HG02610 (cell line): ENCODE results near the gene ELP4.
"Not testable (repeated sequence)": the region's sequence is repeated elsewhere in the genome, so short reads cannot be mapped to it uniquely, and the experiment has no call there.

Source experiments
- ATAC-seq: cut with Tn5 transposase; IDR thresholded peaks from one replicate; pipeline ENCODE4 v1.9.1; 2021; ENCODE audit warnings: mild to moderate bottlenecking, moderate library complexity; ENCODE audit not compliant: unreplicated experiment

ELP4 gene

DNA sequence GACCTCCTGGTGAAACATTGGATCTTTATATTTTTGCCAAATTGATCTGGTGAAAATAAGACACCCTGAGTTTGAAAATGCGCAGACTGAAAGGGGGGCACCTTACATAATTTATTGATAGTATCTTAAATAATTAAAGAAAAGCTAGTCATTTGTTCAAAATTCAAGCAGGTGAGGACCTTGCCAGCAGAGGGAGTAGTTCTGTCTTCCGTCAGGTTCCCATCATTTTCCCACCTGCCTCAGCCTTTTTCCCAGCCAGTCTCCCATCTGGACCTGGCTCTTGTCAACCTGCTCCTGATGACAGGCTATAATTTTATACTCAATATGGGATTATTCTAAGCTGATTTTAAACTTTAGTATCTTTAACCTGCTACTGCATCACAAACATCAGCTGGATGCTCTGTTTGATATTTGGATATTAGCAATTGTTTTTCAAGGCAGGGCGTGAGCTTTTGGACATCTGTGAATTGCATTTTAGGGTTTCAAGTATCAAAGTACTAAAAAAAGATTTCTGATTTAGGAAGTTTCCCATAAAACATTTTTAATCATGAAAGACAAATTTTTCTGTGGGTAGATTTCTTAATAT is 132.0 kb downstream of the ELP4 start:
- no peak for ATAC-seq

DNA sequence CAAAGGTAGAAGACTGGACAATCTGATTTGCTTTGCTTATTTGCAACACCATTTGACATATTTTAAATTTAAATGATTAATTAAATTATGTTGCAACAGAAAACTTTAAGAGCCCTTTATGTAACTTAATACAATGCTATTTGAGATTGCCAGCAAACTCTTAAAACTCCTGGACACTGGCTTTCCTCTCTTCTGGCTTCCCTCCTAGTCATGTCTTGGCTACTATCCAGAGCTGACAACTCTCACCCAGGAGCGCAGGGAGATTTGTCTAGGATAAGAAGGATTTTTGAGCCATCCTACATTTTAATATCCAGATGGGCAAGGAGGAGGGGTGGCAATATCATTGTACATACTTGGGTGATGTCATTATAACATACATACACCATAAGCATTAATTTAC is 134.3 kb downstream of the ELP4 start:
- no peak for ATAC-seq

DNA sequence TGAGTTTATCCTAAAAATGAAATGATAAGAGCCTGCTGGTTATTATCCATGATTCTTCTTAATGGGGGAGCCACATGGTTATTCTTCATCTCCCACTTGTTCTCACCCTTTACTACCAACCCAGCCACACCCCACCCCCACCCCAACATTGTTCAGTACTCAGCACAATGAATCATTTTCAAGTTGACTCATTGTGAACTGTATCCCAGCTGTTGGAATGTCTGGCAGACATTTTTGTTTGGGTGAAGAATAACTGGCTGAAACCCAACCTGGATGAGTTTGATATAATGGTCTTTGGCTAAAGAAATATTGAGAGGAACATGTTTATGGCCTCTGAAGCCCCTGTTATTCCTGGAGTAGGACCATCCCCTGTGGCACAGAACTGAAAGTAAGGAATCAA is 136.2 kb downstream of the ELP4 start:
- no peak for ATAC-seq

DNA sequence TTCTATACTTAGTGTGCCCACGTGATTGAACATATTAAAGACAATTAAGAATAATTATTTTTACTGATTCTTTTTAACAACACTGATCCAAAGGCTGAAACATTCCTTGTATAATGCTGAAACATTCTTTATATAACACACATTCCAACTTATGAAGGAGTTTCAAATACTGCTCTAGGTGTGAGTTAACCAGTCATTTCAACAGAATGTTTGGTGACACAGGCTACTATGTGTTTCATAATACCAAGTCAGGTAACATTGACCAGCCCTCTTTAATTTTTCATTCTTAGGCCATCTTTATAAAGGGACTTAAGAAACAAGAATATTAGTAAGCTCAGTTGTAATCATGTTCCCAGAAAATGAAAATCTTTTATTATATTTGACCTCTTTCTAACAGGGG is 136.6 kb downstream of the ELP4 start:
- ATAC-seq: no peak

DNA sequence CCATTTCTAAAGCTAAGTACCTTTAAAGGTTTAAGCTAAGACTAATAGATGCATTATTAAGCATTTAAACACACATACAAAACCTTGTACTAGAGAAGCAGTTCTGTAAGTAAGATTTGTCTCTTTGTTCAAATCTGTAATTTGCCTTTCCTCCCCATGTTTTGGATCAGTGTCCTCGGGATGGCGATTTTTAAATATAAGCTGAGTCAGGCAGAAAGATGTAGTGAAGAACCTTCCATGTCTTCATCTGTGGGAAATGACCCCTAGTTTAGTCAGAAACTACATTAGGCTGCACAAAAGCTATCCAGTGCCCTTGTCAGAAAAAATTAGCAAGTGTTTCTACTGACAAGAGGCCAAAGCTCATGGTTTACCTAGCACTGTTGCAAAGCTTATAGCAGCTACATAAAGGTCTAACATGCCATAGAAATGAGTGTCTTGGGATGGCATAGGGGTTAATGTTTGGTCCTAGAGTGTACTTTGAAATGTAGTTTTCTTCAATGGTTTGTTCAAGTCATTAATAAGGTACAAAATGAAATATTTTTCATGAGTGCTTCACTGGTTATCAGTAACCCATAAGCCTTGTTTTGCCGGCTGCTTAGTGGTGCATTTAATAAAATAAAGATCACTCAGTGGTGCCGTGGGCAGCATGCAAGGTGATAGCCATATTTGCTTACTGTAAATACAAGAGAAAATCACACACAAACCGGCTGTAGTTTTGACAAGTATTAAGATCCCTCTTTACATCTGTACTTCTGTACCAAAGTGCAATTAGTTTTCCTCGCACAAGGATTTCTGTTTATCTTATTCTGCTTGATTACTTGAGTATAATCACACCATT is 139.8 kb downstream of the ELP4 start:
- ATAC-seq: no peak

DNA sequence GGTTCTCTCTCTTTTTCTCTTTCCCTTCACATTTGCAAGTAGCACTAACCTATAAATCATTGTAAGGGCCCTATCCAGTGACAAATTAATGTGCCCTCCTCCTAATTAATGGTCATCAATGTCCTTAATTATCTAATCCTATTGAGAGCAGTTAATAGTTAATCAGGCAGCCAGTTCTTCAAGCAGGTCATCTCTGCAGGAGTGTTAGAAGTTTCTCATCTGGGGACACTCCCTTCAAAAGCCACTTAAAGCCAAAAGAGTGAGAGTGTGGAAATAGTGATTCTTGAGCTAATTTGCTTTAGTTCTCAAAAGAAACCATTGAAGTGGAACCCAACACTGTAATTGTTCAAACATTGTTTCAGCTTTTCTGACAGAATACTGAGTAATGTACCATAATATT is 141.6 kb downstream of the ELP4 start:
- peak; percentile 50 for ATAC-seq

DNA sequence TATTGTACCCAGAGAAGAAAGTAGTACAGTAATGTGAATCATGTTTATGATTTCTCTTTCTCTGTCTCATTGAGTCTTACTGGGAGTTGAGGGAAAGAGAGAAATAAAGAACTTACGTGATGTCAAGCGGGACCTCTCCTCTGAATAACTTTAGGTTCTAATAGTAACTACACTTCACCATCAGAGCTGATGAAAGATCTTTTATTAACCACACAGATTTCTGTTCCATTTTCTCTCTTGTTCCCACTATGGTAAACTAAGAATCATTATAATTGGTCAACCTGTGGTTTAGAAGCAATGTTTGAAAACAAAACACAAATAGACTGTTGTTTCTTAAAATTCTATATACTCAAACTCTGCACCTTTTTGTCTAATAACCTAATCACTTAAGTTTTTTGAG is 142.3 kb downstream of the ELP4 start:
- peak; percentile 66 for ATAC-seq

DNA sequence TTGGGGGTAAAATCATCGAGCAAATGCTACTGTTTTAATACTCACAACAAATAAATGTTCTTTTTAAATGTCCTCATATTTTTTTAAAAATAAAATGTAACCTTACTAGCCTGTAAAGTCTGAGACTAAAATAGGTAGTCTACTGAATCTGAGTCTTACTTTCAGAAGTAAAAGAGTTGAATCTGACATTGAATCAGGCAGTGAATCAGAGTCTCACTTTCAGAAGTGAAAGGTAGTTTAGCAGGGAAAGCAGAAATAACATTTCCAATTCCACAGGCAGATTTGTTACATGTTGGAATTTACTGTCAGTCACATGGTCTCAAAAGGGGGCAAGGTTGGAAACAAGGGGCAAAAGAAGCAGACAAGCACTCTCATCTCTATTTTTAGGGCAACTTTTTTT is 143.0 kb downstream of the ELP4 start:
- peak; percentile 57 for ATAC-seq

DNA sequence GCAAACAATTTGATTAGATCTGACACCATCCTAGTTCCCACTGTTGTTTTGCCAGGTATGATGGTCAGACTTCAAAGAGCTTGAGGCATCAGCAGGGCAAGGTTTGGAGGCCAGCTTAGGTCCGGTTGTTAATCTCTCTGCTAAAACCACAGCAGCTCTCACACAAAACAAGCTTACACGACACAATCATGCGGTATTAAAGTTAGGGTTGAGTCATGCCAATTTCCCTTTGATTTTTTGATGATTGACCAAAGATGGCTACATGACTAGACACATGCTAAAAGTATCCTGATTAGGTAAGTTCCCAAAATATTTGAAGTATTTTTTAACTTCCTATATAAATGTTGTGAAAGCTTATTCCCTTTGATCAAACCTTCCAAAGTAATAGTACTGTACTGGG is 145.9 kb downstream of the ELP4 start:
- no peak for ATAC-seq

DNA sequence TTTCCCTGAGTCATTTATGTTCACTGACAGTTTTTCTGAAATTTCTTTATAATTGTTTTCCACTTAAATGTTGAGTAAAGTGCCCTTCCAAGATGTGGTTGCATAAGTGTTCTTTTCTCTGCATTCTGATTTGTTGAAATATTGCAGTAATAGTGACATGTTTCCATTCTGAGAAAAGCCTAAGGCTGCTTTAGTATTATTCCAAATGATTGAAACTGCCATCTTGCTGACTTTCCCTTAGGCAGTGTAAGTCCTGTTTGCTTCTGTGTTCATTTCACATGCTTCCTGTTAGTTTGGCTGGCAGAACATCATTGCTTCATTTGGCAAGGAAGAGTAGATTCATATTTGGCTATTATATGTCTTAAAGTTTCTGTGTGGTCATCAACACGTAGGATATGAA is 146.5 kb downstream of the ELP4 start:
- no peak for ATAC-seq

DNA sequence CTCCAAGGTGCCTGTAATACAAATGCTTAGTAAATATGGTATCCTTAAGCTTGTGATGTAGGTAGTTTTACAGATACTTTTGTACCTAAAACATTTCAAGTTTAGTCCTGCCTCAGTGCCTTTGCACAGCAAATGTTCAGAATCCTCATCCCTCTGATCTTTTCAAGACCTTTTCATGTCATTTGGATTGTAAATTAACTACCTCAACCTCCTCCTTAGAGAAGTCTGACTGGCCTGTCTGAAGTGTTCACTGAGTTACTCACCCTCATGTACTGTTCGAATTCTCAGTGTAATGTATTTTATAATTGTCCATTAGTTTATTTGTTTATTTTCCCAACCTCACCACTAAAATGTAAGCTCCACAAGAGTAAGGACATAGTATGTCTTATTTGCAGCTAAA is 147.5 kb downstream of the ELP4 start:
- ATAC-seq: no peak

DNA sequence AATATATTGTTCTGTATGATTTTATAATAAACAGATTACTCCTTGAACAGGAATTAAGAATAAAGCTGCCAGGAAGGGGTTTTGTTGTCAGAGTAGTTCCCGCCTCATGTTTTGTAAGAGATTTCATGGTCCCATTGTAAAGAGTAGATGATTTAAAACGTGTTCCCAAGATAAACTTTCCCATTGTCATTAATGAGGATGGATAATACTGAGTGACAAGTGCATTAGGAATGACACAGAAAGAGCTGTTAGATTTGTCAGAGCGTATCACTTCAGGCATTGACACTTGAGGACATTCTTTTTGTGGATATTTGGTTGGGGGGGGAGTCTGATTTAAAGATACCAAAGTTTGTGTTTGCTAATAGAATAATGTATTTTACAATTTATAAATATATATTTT is 154.6 kb downstream of the ELP4 start:
- ATAC-seq: no peak

DNA sequence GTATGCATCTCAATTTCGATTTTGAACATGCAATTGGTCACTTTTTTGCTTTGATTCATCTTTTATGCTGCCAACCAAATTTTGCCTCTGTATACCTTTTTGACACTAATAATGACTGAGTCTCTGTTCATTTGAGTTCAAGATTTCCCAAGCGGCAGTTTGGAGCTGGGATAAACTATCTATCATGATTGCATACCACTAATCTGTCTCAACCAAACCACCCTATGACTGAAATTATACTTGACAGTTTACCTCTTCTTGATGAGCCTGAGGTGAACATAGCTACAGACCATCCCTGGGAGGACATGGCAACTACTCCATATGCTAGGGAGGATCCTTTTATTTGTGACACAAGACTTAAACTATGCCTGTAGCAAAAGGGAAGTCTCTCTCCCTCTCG is 155.4 kb downstream of the ELP4 start:
- ATAC-seq: no peak

DNA sequence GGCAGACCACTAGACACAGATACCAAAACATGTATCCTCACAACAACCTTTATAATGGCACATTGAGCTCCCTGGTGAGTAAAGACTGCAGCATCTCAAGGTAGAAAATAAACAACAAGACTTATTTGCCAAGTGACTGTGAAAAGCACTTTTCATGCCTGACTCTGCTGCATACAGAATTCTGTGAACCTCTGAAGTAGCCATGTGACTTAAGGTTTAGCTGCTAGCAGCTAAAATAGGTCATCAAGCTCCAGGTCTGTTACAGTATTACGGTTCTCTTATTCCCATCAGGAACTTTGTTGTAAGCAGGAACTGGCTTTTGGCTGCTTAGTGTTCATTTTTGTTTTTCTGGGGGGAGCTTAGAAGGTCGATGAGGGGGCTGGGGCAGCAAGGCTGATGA is 162.1 kb downstream of the ELP4 start:
- no peak for ATAC-seq

DNA sequence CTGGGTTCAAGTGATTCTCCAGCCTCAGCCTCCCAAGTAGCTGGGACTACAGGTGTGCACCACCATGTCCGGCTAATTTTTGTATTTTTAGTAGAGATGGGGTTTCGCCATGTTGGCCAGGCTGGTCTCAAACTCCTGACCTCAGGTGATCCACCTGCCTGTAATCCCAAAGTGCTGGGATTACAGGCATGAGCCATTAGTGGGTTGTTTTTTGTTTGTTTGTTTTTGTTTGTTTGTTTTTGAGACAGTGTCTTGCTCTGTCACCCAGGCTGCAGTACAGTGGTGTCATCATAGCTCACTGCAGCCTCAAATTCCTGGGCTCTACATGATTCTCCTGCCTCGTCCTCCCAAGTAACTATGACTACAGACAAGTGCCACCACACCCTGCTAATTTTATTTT is 163.5 kb downstream of the ELP4 start:
- not testable (repeated sequence) for ATAC-seq

DNA sequence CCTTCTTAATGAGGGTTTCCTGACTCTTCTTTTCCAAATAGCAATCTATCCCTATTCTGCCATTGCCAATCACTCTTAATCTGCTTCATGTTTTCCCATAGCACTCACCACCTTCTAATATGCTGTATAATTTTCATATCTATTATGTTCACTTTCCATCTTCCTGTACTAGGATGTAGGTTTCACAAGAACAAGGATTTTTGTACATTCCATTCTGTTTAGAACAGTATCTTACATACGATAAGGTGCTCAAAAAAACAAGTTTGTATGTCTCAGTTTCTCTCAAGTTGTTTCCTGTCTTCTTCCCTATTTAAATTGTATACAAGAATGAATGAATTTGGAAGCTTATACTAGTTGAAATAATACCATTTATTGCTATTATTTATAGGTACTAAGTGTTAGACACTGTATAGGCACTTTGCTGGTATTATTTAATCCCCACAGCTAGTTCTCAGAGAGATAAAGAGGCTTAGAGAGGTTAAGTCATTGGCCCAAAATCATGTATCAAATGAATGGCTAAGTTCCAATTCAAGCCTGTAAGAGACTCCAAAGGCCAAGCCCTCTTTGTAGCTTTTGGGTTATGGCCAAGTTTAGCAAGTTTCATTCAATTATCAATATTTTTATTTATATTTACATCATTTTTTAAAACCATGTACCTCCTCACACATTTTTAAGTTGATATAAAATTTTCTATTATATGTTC is 166.9 kb downstream of the ELP4 start:
- no peak for ATAC-seq

DNA sequence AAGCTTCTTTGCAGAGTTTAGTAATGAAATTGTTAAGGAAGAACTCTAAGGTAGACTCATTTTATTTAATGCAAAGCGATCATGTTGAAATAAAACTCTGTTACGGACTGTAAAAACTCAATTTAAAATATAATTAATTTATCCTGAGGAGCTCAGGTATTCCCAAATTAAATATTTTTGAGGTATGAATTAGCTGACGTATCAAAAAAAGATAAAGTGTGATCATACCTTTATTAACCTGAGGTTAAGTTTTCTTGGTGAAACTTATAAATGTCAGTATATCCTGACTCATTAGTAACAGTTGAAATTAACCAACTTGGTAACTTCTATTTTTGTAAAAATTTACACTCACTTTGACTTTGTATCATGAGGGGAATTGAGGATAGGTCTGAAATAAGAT is 171.2 kb downstream of the ELP4 start:
- ATAC-seq: no peak

DNA sequence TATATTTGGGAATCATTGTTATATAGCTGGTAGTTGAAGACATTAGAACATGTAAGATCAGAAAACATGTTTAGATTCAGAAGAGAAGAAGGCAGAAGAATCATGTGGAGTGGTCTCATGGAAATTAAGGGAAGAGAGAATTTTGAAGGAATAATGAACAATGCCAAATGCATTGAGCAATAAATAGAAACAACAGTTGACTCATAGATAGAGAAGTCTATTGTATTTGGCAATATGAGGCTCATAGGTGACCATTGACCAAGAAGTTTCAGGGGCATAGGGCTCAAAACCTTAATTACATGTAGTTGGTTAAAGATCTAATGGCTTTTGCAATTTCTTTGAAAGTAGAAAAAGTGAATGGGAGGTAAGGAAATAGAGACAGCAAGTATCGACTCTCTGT is 177.7 kb downstream of the ELP4 start:
- ATAC-seq: no peak

DNA sequence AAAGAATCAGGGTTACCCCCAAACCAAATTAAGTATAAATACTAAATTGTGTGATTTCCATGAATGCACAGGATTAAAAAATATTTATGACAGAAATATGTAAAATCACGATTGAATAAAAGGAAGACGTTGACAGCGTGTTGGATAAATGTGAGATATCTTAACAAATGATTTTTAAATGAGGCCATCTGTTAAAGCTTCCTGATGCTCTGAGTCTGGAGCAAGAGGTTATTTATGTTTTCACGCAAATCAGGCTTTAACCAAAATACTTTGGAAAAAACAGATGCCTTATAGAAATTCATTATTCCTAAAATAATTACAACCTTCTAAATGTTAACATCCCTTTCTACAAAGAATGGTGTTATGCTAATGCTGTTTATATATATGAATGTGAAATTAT is 178.3 kb downstream of the ELP4 start:
- ATAC-seq: no peak

DNA sequence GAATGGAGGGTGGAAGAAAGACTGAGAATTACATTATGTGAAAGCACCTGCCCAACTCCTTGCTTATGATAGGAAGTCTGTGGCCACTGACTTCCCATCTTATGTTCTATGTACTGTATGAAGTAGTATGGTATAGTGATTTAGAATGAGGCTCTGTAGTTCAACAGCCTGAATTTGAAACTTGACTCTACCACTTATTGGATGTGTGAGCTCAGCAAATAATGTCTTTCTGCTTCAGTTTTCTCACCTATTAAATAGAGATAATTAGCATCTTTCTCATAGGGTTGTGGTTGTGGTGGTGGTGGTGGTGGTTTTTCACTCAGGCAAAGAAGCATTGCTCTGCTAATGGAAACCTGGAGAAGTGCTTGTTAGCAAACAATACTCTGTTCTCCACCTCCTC is 180.0 kb downstream of the ELP4 start:
- no peak for ATAC-seq

DNA sequence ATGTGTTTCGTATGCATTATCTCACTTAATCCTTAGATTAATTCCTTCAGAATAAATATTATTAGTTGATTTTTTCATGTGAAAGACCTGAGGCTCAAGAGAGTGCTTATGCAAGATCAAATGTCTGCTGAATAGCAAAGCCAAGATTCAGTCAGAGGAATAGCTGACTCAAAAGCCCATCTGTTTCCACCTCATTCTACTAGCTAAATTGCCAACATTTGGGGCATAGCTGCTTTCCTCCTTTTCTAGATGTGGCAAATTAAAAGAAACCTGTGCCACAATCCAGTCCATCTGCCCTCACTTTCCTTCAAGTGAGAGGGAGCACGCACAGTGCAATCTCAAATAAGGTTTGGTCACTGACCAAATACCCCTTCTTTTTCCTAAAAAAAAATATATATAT is 180.5 kb downstream of the ELP4 start:
- no peak for ATAC-seq

DNA sequence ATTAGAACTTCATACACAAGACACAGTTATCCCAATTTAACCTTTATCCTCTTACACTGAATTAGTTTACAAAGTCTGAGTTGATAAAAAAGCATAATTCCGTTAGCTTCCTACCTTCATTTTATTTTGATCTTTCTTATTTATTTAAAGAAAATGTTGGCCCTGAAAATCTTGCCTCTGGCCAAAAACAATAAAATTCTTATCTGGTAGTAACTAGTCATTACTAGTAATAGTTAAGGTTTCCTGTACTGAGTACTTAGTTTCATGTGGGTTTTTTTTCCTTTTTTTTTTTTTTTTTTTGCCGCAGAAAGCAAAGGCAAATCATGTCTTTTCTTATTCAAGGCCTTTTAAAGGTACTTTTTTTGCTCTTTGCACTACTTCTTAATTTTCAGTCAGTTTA is 180.9 kb downstream of the ELP4 start:
- ATAC-seq: no peak
